Stimulated activated CD8-positive, alpha-beta memory T cell treated with anti-CD3 and anti-CD28 coated beads, Interleukin-12 subunit alpha, Interleukin-12 subunit beta, amount 100 ng/mL, for 1 hour (primary cell): ENCODE results near the gene TUBGCP6.

Experiments used
- DNase-seq: peaks from one replicate; pipeline ENCODE4 v3.0.0-alpha.2; 2020; ENCODE audit warnings: low read depth

The TUBGCP6 gene

DNA sequence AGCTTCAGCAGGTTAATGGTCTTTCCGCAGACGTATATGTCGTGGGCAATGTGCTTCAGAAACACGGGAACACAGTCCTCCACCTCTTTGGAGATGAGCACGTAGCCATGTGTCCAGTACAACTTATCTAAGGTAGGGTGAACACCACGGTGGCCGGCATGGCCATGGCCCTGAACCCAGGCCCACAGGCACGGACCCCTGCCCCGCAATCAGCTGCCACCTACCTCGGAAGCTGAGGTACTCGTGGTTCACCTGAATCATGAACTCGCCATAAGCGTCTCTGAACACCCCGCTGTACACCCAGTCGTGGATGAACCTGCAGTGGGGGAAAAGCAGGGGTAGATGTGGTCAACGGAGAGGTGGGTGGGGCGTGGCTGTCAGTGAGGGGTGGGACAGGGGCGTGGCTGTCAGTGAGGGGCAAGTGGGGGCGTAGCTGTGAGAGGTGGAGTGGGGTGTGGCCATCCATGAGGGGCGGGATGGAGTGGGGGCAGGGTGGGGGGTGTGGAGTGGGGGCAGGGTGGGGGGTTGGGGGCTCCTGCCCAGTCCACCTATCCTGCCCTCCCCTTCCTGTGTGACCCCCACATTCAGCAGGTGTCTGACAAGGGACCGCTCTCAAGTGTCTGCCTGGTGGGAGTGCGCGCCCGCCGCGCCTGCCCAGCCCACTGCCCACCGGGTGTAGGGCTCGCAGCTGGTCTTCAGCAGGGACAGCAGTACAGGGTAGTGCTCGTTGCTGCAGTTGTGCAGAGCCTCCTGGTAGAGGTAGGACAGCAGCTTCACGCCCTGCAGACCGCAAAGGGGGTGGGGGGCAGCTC is 18.6 kb downstream of the TUBGCP6 start:
- DNase-seq: no peak

GRCh38 chr22:50225200-50225969 is 19.4 kb downstream of the TUBGCP6 start:
- no peak for DNase-seq

DNA sequence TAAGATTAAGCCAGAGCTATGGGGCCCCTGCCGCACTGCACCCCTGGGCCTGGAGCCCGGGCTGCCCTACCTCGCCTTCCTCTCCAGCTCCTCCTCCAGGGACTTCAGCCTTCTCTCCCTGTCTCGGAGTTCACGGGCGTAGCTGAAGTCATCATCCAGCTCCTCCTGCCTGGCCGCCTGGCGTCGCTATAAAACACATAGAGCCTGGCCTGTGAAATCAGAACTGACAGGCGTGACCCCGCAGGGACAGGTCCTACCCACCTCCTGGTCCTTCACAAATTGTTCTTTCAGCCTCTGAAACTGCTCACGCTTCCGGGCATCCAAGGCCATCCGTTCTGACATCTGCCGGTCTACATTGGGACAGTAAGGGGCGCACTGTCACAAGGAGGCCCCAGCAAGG is 20.8 kb downstream of the TUBGCP6 start:
- no peak for DNase-seq

DNA sequence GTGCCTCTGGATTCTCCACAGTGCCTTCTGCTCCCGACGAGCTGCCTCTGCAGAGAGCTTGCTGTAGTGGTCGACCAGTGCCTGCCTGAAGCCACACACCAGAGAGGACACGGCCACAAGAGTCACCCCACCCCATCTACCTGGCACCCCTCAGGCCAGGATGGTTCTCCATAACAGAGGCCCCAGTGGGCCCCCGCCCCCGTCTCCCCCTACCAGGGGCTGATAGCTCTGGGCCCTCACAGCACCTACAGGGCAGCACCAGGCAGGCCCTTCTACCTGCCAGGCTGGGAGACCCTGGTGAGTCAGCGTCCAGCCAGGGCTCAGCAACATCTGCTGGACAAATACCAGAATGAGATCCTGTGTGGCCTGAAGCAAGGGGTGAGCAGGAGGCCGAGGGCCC is 22.3 kb downstream of the TUBGCP6 start:
- DNase-seq: no peak

DNA sequence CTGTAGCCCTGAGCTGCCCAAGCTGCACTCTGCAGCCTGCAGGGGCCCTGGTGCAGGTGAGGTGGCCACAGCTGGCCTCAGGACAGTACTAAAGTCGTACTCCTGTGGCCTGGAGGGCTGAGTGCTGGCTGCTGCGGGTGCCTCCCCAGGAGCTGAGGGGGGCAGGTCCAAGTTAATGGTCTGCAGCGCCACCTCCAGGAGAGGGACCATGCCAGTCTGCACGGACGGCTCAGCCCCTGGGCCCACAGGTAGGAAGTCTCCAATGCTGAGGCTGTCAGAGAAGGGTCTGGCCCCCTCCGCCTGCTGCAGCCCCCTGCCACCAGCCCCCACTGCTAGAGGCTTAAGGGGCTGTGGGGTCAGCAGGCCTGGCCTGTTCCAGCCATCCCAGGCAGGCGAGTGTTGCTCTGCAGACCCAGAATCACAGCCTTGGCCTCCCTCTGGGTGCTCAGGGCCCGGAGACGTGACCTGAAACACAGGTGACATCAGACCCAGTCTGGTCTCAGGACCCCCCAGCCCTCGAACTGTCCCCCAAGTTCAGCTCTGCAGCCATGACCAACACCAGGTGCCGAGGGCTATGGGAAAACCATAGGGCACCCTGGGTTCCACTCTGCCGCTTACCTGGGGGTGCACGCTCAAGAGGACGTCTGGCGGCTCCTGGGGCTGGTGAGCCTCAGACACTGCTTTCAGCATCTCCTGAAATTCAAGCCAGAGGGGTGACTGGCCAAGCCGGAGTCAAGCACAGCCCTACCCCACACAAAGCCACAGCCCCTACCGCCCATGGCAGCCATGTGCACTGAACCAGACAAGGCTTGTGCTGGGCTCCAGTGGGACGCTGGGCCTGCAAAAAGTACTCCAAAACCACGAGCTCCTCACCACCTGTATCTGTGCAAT is 23.2 kb downstream of the TUBGCP6 start:
- DNase-seq: no peak

DNA sequence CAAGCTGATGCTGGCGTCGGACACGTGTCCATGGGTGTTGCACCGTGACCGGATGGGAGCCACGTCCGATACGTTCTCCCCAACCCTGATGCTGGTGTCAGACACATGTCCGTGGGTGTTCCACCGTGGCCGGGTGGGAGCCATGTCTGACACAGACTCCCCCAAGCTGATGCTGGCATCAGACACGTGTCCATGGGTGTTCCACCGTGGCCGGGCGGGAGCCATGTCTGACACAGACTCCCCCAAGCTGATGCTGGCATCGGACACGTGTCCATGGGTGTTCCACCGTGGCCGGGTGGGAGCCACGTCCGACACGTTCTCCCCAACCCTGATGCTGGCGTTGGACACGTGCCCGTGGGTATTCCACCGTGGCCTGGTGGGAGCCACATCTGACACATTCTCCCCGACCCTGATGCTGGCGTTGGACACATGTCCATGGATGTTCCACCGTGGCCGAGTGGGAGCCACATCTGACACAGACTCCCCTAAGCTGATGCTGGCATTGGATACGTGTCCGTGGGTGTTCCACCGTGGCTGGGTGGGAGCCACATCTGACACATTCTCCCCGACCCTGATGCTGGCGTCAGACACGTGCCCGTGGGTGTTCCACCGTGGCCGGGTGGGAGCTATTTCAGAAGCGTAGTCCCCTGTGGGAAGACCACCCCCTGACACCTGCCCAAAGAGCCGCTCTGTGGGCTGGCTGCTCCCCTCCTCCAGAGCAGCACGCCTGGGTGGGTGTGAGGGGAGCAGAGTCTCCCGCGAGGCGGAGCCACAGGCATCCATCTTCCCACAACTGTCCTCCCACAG is 24.0 kb downstream of the TUBGCP6 start:
- no peak for DNase-seq

DNA sequence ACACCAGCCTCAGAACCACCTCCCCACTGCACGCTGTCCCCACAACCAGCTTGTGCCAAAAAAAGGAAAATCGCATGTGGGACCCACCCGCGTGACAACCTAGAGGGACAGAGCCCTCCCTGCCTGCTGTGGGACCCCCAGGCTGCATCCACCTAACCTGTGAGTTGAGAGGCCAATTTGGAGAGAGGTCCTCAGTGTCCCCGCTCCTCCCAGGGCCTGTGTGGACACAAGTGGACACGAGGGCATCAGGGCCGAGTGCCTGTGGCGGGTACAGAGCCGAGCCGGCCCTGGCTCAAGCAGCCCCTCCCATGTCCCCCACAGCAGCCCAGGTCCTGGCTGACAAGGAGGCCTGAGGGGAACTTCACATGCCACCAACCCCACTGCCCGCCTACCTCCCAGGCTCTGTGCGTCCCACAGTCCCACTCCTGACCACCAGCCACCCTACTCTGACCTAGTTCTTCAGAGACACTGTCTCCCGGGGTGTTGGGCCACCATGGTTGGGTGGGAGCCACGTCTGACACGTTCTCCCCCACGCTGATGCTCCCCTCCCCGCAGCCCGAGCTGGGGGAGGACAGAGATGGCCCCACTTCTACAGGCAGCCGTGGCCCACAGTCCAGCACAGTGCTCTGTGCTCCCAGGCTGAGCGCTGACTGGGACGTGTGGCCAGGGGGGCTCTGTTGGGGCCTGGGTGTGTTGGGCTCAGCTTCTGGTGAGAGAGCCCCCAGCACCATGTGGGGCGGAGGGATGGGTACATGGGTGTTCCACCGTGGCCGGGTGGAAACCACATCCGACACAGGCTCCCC is 24.8 kb downstream of the TUBGCP6 start:
- DNase-seq: no peak

DNA sequence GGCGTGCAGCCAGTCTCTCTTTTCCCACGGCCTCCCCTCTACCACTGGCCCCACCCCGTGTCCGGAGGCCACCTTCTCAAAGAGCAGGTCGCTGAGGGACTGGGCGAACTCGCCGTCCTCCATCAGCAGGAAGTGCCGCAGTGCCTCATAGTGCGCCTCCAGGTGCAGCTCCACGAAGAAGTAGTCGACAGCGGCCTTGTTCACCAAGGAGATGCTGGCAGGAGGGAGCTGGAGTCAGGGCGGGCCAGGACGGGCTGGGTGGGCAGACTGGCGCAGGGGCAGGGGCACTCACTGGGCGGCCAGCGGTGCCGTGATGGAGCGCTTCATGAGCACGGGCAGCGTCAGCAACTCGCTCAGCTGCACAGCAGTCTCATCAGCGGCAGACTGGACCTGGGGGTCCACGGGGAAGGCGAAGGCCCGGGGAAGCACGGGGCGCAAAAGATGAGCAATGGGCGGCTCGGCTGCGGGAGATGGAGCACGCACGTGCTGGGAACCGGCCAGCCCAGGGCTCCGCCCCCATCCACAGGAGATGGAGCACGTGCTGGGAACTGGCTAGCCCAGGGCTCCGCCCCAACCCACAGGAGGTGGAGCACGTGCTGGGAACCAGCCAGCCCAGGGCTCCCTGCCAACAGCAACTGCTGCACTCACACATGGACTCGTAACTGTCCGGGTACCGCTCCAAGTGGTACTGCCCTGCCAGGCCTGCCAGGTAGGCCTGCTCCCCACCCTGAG is 25.7 kb downstream of the TUBGCP6 start:
- no peak for DNase-seq

GRCh38 chr22:50218153-50218995 is 26.4 kb downstream of the TUBGCP6 start:
- DNase-seq: no peak

GRCh38 chr22:50217543-50218152 is 27.2 kb downstream of the TUBGCP6 start:
- no peak for DNase-seq

DNA sequence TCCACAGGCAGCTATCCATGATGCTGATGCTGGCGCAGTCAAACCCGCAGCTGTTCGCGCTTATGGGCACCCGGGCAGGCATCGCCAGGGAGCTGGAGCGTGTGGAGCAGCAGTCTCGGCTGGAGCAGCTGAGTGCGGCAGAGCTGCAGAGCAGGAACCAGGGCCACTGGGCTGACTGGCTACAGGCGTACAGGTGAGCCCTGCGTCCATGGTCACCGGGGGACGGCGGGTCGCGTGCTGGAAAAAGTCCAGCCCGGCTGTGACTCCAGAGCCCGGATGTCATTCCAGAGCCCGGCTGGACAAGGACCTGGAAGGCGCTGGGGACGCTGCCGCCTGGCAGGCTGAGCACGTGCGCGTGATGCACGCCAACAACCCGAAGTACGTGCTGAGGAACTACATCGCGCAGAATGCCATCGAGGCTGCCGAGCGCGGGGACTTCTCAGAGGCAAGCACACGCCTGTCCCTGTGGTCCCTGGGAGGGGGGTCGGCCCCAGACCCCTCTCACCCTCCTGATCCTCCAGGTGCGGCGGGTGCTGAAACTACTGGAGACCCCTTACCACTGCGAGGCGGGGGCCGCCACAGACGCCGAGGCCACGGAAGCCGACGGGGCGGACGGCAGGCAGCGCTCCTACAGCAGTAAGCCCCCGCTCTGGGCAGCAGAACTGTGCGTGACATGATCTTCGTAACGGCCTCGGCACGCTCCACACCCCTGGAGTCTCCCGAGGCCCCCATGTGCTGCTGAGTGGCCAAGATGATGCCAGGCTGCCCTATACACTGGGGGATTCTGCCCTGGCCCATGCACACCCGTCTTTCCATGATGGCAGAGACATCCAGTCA is 27.9 kb downstream of the TUBGCP6 start:
- no peak for DNase-seq

DNA sequence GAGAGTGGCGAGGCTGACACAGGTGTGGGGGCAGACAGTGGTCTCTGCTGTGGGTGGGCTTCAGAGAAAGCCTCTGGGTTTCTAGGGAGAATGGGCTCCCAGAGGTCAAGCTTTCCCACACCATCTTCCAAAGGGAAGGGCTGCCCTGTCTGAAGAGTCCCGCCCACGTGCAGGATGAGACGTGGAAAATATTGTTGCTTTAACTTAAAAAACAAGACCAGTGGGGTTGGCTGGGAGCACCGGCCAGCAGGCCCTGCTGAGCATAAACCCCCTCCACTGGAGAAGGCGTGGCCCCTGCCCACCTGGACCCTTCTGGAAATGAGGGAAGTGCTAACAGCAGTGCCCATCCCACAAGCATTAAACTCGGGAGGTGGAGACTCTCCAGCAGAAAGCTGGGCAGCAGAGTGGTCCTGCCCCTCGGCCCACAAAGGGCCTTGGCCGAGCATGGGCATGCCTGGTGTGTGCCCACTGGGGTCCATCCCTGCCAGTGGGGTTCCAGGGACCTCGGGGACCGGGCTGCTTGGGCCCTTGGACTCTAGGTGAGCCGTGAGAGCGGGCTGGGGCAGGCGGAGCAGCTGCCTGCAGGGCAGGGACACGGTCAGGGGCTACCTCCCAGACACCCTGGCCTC is 28.7 kb downstream of the TUBGCP6 start:
- DNase-seq: no peak

- no peak for DNase-seq
Observed at GRCh38 chr22:50215297-50216054, 29.3 kb downstream of the TUBGCP6 start.

GRCh38 chr22:50213263-50213662 is 31.6 kb downstream of the TUBGCP6 start:
- DNase-seq: no peak

GRCh38 chr22:50211147-50211546 is 33.7 kb downstream of the TUBGCP6 start:
- no peak for DNase-seq

DNA sequence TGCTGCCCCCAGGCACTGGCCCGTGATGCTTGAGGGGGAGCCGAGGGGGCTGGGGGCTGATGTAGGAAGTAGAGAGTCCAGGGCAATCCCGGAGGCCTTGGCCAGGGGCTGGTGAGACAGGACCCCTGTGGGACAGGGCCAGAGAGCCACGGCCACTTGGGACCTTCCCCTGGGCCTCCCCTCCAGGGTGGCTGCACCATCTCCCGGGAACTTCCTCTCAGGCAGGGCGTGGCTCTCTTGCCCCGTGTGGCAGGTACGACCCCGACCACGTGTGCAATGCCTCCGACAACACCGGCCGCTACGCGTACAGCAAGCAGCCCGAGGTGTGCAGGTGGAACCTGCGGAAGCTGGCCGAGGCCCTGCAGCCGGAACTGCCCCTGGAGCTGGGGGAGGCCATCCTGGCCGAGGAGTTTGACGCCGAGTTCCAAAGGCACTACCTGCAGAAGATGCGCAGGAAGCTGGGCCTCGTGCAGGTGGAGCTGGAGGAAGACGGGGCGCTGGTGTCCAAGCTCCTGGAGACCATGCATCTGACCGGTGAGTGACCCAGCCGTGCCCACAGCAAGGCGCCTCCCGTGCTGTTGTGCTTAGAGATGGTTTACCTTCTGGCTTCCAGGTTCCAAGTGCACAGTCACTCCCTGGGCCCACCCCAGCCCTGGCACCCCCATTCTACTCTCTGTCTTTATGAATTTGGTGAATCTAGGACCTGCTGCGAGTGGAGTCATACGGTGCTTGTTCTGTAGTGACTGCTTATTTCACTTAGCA is 34.3 kb downstream of the TUBGCP6 start:
- no peak for DNase-seq
